ENCODE results near the gene SERPINB6.

DNA sequence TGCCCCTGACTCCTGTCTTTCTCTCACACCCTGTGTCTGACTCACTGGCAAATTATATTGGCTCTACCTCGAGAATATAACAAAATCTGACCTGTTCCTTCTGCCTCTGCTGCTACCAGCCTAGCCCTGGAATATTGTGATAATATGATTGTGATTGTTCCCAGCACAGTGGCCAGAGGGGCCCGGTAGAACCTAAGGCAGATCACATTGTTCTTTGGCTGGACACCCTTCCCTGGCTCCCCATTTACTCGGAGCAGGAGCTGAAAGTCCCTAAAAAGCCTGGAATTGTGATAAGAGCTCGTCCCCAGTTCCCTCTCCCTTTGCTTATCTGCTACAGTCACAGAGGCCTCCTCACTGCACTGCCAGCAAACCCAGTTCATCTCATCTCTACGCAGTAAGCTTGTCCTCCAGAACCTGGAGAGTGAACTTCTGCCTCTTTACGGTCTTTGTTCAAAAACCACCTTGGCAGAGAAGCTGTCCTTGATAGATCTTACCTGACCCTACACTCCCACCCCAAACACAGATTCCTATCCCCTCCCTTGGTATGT is 21.8 kb downstream of the SERPINB6 start:
- TF ChIP-seq CTCF (IDR thresholded peaks at IDR 0.05; ENCODE audit: low read depth, low read length, missing input control) = no peak
- TF ChIP-seq RAD21 (IDR thresholded peaks at IDR 0.05) = no peak
- TF ChIP-seq JUND (IDR thresholded peaks at IDR 0.05) = no peak
- TF ChIP-seq, protein P1, sequence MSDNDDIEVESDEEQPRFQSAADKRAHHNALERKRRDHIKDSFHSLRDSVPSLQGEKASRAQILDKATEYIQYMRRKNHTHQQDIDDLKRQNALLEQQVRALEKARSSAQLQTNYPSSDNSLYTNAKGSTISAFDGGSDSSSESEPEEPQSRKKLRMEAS (IDR thresholded peaks at IDR 0.05) = no peak
- no peak for TF ChIP-seq ZBTB33 (IDR thresholded peaks at IDR 0.05)
- no peak for TF ChIP-seq EGR1 (IDR thresholded peaks at IDR 0.05; ENCODE audit: low read depth in 2 of 2)
